G401.6 (cell line): ENCODE measurements around the gene KRT80.
A peak's percentile ranks its signal among the peaks of the same experiment; 100 is the strongest.

Source experiments
- FAIRE-seq: peaks from 2 replicates; lab custom pipeline; 2012; peaks lifted over from hg19 to GRCh38; lab: Jason Lieb, UNC

The KRT80 gene

GRCh38 chr12:52152905-52153317 lies 38.9 kb downstream of the KRT80 start:
- FAIRE-seq = no peak

DNA sequence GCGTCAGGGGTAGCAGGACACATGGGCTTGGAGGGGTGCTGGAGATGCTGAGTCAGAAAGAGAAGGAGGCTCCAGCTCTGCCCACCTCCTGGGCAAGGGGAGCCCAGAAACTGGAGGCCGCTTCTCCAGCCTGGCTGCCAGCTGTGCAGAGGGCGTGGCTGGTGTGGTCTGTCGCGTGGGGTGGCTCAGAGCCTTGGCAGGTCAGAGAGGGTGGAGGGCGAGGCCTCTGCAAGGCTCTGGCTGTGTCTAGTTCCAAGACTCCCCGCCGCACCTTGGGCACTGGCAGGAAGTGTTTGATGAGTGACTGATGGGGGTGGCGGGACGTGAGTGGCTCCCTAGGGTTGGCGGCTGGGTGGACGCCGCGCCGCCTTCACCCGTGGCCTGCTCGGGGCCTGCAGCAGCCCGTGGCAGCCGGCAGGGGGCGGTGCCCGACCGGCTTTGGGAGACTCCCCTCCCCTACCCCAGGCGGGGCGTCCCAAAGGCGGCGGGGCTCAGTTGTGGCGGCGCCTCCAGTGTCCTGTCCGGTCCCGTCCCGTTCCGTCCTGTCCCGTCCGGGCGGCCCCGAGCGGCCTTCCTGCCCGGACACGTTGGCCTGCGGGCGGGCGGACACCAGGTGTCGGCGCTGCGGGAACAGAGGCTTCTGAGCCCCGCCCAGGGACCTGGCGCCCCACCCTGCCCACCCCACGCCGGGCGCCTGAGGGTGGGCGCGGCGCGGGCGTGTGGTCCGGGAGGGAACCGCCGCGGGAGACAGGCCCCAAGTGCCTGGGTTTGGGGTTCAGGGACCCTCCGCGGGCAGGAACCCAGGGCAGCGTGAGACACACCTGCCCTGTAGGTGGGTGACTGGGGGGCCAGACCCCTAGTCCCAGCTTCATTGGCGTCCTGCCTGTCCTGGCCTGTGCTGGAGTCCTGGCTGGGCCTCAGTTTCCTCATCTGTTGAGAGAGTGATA lies 39.7 kb downstream of the KRT80 start:
- FAIRE-seq = no peak

DNA sequence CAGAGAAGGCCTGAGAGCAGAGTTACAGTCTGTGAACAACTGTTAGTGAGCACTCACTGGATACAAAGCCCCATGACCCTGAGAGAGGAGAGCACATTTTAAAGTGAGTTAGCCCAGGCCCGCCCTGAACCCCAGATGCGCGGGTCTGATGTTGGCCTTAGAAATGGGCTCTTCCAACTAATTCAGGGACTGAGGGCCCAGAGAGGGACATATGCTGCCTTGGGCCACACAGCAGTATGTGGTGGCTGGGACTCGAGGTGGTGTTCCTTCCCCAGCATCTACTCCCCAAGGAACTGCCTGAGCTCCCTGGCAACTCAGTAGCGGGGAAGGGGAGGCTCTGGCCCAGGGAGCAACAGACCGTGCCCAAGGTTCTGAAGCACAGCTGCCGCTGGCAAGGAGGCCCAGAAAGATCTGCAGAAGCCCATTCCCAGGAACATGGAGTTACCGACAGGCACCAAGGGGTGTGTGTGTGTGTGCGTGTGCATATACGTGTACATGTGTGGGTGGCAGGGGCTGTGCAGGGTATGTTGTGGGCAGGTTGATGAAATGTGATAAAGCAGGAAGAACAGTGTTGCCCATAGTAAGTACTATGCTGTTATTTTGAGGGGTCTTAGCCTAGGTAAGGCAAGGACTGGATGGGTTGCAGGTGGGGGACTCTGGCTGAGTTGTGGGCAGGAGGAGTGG lies 40.5 kb downstream of the KRT80 start:
- FAIRE-seq = no peak

- FAIRE-seq = no peak
Observed at GRCh38 chr12:52149651-52150241, 42.1 kb downstream of the KRT80 start.

DNA sequence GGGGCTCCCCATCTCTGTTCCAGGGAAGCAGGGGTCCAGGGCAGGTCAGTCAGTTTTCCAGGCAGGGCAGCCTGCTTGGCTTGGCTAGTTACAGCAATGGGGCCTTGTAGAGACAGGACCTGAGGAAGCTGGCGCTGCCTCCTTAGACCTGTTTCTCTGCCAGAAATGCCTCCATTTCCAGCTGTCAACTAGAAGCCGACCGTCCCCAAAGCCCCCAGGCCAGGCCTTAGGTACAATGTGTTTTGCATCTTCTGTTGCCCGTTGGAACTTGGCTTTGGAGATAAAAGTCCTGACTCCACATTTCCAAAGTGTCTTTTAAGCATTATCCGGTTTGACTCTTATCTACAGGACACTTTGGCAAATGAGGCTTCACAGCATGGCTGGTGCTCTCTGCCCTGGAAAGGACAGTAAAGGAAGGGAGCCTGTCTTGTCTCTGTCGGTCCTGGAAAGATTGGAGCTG lies 42.6 kb downstream of the KRT80 start:
- no peak for FAIRE-seq

DNA sequence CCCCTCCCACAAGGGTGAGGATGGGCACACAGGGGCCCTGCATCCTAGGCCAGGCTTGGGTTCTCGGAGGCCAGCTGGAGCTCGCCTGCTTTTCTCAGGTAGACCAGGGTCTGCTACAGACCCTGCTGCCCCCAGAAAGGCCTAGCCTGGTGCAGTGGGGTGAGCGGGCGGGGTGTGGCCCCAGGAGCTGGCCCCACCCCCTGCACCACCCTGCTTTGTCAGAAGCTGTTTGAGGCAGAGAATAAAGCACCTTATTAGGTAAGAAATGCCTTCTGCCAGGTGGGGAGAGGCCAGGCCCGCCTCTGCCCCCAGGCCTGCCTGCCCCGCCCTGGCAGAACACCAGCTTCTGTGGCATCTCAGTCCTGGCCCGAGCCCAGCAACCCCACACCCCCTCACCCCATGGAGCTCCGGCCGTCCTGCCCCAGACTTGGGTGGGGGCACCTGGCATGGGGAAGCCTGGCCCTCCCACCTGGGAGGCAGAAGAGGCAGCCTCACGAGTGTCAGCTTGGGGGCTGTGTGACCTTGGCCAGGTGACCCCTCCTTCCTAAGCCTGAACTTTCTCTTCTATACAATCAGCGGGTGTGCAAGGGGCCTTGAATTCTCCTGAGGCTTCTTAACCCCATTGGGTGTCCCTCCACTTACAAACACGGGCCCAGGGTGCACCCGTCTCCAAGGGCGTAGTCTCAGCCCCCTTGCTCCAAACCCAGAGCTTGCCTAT lies 43.2 kb downstream of the KRT80 start:
- FAIRE-seq = peak; percentile 63

- FAIRE-seq = no peak
Observed at GRCh38 chr12:52147964-52148463, 43.8 kb downstream of the KRT80 start.

DNA sequence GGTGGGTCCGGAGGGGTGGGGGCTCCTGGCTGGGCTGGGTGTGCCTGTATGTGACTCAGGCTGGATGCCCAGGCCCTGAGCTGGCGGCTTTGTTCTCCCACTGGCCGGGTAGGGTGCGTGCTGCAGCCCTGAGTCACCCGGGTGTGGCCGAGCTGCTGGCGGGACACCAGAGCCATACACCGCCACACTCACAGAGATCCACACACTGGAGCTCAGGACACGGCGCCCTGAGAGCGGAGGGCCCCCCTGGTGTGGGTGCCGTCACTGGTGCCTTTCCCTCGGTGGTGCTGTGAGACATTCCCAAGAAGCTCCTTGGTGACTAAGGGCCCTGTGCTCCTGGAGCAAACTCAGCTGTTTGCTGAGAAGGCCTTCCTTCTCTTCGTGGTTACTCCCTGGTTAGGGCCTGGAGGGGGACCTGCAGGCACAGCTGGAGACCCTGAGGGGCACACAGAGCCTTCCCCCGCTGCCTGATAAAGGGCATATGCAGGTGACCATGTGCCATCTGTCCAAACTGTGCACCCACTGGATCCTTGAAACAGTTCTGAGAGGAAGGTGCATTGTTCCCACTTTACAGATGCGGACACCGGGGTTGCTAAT lies 44.3 kb downstream of the KRT80 start:
- FAIRE-seq = peak; percentile 48

GRCh38 chr12:52146822-52147366 lies 44.9 kb downstream of the KRT80 start:
- FAIRE-seq = no peak

DNA sequence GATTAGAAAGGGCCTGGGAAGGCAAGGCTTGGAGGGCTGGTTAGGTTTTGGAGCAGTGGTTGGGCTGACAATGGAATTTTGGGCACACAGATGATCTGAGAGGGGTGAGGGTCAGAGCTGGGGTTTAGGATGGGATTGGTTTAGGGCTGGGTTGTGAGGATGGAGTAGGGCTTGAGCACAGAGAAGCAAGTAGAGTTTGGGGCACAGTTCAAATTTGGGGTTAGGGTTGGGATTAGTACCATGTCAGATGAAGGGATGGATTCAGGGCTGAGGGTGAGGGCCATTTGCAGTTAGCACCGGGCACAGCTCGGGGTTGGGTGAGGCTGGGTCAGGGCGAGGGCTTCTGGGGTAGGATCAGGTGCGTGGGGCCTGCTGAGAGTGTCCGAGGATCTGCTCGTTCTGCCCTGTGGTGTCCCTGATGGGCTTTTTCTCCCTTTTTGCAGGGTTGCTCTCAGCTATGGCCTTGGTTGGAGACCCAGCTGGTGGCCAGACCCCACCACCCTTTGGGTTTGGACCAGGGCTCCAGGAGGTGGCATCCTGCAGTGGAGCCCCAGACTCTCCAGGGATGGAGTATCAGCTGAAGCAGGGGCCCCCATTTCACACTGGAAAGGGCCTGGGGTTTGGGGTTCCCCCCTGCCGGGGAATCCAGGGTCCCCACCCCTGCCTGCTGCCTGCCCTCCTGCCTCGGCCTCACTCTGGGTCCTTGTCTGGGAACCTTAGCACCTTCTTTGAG lies 45.6 kb downstream of the KRT80 start:
- FAIRE-seq = no peak

GRCh38 chr12:52145228-52146088 lies 46.4 kb downstream of the KRT80 start:
- FAIRE-seq = no peak

DNA sequence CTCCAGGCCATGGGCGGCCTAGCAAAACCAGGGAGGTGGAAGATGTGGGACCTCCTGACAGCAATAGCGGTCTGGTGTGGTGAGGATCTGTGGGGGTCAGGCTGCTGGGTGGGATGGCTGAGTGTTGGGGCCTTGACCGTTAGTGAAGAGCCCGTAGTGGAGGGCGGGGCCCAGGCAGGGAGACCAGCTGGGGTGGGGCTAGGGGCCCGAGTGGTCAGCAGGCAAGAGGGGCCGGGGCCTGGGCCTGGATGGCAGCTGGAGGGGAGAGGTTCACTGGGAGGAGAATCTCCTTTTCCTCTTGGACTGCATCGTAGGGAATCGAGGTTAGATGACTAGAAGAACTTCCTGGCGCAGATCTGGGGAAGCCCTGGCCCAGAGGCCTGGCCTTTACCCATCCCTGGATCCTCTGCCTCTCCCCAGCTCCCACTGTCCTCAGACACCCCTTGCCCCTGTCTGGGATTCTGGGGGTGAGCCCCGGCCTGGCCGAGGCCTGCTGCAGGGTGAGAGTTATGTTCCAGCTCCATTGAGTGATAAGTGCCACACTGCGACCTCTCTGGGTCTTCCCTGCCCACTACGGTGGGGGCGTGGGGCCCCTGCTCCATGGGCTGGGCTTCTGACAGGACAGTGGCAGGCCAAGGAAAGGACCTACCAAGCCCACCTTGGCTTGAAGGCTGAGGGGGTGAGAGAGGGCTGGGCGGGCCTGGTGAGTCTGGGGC lies 47.1 kb downstream of the KRT80 start:
- no peak for FAIRE-seq

DNA sequence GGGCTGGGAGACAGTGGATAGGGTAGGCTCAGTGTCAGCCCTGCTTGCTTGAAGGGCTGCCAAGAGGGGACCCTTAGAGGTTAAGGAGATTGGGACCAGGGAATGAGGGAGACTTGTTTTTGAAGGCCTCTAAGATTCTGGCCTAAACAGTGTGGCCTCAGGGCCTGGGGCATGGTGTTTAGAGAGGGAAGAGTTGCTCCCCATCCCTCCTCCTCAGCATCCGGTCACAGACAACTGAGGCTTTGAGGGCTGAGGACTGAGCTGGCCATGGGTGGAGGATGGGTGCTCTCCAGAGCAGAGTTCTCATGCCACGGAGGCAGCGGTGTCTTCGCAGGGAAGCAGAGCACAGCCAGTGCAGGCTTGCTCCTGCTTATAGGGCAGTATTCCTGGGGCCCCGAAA lies 49.4 kb downstream of the KRT80 start:
- no peak for FAIRE-seq

DNA sequence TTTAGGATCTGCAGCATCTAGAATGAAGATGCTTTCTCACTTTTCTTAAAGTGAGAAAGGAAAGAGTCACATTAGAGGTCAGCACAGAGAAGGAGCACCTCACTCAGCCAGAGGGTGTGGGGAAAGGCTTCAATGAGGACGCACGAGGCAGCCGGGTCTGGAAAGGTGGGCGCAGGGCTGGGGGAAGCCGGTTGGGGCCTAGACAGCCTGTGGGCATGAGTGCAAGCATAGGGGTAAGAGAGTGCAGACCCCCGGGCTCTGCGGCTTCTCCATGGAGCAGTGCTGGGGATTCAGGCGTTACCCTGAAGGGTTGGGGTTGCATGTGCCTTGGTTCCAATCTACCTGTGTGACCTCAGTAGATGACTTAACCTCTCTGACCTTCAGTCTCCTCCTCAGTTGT lies 49.9 kb downstream of the KRT80 start:
- FAIRE-seq = no peak

- FAIRE-seq = no peak
Observed at GRCh38 chr12:52141306-52141705, 50.5 kb downstream of the KRT80 start.

DNA sequence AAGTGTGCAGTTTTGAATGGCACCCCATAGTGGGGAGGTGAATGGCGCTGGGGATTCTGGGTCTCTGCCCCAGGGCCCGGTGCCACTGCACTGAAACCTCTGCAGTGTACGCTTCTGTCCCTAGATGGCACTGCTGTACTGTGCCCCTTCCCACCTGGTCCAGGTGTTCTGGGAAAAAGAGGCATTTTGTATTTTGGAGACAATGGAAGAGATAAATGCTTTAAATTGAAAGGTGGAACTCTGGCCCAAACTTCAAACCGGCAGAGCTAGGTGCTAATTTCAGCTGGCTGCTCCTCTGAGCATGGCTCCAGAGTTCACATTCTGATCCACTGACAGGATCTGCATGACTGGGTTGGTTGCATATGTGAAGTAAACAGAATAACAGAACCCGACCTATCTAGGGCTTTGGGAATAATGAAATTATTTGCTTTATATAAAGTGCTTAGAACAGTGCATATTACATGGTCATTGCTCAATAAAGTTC lies 52.2 kb downstream of the KRT80 start:
- FAIRE-seq = peak; percentile 34

DNA sequence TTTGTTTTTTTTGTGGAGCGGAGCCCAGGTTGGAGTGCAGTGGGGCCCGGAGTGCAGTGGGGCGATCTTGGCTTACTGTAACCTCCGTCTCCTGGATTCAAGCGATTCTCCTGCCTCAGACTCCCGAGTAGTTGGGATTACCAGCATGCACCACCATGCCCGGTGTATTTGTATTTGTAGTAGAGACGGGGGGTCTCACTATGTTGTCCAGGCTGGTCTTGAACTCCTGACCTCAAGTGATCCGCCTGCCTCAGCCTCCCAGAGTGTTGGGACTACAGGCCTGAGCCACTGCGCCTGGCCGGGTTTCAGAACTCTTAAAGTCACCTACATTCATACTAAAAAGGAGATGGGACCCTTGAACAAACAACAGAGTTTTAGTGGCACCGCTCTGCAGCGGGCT lies 52.7 kb downstream of the KRT80 start:
- FAIRE-seq = no peak

DNA sequence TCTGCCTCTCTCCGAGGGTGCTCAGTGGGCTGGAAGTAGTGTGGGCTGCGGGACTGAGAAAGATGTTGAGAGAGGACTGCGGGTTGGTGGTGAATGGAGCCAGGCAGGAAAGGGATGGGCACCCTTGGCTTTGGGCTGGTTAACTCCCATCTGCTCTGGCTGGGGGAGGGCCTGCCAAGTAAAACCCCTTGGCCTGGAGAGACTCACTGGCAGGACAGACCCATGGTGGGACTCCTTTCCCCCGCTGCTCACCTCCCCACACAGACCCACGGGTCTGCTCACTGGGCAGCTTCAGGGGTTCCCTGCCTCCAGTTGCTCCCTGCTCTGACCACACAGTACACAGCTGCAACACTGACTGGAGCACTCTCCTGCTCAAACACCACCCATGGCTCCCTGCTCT lies 54.1 kb downstream of the KRT80 start:
- FAIRE-seq = no peak

GRCh38 chr12:52132754-52133161 lies 59.1 kb downstream of the KRT80 start:
- no peak for FAIRE-seq
